Stimulated activated CD4-positive, alpha-beta T cell treated with anti-CD3 and anti-CD28 coated beads, TNF-alpha, amount 100 ng/mL, for 24 hours (primary cell): Measurements from ENCODE around the gene NAV2.
A peak's percentile ranks its signal among the peaks of the same experiment; 100 is the strongest.

ENCODE experiments used
- DNase-seq, 3 experiments: peaks; one replicate each; pipeline ENCODE4 v3.0.0-alpha.2; 2020; ENCODE audit warnings: low read depth in 3 of 3

The NAV2 gene

GRCh38 chr11:19740586-19740985, 27.9 kb downstream of the NAV2 start:
- no peak for DNase-seq

- DNase-seq, result peak; percentile 30 to 69 (median 33)
Measured at GRCh38 chr11:19742588-19743292, 30.1 kb downstream of the NAV2 start.

DNA sequence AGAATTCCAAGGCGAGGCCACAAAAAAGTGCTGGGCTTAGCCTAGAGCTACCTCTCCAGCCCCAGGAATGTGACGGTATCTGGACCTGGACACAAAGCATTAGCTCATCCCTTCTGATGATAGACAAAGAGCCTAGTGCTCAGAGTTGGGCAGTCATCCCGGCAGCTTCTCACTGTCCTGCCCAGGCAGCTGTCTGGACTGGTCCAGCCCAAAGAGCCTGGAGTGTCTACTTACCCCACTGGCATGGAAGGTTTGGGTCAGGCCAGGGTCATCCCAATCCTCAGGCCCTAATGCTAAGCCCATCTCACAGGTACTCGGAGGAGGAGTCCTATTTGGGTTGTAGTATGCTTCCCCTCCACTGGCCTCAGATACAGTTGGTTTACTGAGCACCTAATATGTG, 31.0 kb downstream of the NAV2 start:
- DNase-seq, result no peak

- no peak for DNase-seq
Measured at GRCh38 chr11:19744130-19744529, 31.5 kb downstream of the NAV2 start.

GRCh38 chr11:19746086-19746485, 33.4 kb downstream of the NAV2 start:
- no peak for DNase-seq

DNA sequence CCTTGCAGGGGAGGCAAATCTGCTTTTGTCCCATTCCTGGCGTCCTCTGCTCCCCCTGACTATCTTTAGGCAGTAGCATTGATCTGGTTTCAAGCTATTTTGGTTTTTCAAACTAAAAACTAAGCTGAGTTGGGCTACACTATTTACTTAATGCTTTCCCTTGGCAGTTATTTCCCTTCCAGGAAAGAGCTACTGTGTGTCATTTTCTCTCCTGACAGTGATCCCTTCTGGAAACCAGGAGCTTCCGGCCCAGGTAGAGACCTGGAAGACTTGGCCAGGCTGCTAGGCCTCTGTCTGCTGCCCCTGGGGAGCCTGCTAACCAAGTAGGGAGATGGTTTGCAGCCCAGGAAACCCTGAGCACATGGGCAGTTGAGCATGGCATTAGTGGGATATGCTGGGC, 35.0 kb downstream of the NAV2 start:
- no peak for DNase-seq

- no peak for DNase-seq
Measured at GRCh38 chr11:19751055-19751454, 38.4 kb downstream of the NAV2 start.

GRCh38 chr11:19753451-19754106, 40.9 kb downstream of the NAV2 start:
- no peak for DNase-seq

- DNase-seq, result no peak
Measured at GRCh38 chr11:19756675-19757475, 44.2 kb downstream of the NAV2 start.

DNA sequence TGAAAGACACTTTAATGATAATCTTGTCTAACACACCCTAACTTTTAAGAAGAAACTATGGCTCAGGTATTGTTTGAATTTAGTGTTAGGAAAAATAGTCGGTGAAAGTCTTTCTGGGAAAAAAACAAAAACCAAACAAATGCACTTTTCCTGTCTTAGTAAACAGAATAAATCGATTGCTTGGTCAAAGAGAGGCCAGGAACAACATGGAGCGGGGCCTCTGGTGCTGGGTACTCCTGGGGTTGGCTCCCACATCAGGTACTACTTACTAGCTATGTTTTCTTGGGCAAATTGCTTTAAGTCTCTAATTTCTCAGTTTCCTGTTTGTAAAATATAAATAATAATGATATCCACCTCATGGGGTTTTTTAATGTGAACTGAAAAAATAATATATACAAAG, 46.8 kb downstream of the NAV2 start:
- no peak for DNase-seq

DNA sequence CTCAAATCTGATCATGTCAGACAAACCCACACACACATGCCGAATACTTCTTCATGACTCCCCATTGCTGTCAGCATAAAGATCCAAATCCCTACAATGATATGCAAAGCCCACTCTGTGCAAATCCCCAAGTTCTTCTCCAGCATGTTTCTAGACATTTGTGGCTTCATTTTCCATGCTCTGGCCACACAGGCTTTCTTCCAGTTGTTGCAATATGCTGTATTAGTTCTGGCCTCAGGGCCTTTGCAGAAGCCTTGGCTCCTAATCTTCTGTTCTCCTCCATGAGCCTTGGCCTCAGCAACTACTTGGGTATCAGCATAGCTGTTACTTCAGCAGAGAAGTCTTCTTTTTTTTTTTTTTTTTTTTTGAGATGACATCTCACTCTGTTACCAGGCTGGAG, 49.6 kb downstream of the NAV2 start:
- DNase-seq, result no peak

DNA sequence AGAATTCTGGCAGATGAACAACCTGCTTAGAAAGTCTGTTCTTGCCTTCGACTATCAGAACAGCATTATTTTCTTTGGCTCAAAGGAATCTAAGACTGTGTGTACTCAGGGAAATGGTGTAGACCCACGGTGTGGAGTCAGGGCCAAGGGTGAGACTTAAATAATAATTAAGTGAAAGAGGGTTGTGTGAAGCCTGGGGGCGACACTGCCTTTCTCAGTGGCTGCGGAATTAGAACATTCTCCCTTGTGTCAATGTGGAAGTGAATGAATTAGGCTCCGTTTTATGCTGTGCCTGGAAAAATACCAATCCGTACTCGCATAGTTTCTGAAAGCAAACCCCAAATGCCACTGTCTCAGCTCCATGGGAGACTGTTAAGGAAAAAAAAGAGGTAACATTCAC, 50.7 kb downstream of the NAV2 start:
- no peak for DNase-seq

- no peak for DNase-seq
Measured at GRCh38 chr11:19766206-19766605, 53.6 kb downstream of the NAV2 start.

- DNase-seq, result no peak
Measured at GRCh38 chr11:19766810-19767209, 54.2 kb downstream of the NAV2 start.

DNA sequence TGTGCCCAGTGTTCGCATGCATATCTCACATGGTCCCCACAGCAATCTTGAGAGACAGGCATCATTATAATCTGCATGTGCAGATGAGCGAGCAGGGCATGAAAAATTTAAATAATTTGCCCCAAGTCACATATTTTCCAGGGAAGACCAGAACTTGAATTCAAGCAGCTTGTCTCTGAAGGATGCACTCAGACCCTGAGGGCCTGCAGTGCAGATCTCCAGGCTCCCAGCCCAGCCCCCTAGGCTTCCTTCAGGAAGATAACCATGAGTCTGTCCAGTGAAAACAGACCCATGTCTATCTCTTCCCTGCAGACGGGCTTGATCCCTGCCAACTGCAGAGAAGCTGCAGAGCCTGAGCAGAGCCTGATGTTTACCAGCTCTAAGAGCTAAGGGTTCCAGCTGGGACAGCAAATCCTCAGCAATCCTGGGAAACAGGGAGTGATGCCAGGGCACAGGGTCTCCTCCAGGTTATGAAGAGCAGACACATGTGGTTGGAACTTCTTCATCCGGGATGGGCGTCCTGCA, 55.1 kb downstream of the NAV2 start:
- no peak for DNase-seq

DNA sequence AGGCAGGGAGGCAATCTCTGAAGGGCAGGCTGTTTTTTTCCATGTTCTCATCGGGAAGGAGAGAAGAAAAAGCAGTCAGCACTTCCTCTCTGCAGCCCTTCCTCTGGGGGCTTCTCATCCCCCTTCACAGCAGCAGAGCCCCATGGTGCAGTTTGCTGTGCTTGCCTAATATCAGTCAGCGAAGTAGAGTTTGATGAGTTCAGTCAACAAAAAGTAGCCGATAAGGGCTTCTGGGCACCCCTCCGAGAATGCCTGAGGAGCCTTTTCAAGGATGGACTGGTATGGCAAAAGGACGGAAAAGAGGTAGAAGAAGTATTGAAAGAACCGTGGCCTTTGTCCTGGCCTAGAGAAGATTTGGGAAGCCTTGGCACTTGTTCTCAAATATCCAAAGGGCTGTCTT, 55.6 kb downstream of the NAV2 start:
- no peak for DNase-seq

GRCh38 chr11:19768815-19769214, 56.2 kb downstream of the NAV2 start:
- DNase-seq, result no peak

- no peak for DNase-seq
Measured at GRCh38 chr11:19769820-19770219, 57.2 kb downstream of the NAV2 start.

- no peak for DNase-seq
Measured at GRCh38 chr11:19770277-19770676, 57.6 kb downstream of the NAV2 start.

DNA sequence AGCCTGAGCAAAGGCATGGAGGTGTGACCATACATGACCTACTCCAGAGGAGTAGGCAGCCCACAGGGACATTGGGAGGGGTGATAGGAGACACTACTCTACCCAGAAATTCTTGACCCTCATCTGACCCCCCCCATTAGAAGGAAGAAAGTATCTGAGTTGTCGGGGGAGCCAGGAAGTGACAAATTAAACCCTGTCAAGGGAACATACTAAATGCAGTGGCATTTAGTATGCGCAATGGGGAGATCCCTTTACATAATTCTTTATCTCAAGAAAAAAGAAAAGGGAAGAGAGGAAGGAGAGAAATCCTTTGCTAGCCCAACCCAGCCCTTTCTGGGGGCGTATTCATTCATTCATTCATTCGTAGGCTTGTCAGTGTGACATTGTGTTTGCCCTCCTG, 58.8 kb downstream of the NAV2 start:
- DNase-seq, result no peak

DNA sequence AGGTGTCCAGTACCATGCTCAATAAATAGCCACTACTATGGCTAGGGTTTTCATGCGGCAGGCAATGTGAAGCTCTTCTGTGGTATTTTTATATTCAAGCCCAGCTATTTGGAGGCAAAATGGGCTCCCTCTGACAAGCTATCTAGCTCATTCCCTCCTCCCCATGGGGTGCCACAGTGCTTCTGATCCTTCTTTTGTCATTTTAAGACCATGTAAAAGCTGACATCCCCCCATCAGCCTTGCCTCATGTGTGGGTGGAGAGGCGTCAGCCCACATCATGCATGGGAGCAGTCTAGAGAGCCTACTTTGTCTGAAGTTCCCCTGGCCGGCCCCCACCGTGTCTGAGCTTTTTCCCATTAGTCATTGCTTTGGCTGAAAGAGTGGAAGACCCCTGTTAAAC, 59.8 kb downstream of the NAV2 start:
- no peak for DNase-seq

- DNase-seq, result no peak
Measured at GRCh38 chr11:19774329-19774728, 61.7 kb downstream of the NAV2 start.
